GM18867 (cell line): ENCODE measurements around the gene CCDC180.
"Not testable (repeated sequence)": the region's sequence is repeated elsewhere in the genome, so short reads cannot be mapped to it uniquely, and the experiment has no call there.

Experiments used
- ATAC-seq: cut with Tn5 transposase; IDR thresholded peaks from one replicate; pipeline ENCODE4 v1.9.1; 2021; ENCODE audit warnings: mild to moderate bottlenecking, moderate library complexity; ENCODE audit not compliant: unreplicated experiment

CCDC180 gene

DNA sequence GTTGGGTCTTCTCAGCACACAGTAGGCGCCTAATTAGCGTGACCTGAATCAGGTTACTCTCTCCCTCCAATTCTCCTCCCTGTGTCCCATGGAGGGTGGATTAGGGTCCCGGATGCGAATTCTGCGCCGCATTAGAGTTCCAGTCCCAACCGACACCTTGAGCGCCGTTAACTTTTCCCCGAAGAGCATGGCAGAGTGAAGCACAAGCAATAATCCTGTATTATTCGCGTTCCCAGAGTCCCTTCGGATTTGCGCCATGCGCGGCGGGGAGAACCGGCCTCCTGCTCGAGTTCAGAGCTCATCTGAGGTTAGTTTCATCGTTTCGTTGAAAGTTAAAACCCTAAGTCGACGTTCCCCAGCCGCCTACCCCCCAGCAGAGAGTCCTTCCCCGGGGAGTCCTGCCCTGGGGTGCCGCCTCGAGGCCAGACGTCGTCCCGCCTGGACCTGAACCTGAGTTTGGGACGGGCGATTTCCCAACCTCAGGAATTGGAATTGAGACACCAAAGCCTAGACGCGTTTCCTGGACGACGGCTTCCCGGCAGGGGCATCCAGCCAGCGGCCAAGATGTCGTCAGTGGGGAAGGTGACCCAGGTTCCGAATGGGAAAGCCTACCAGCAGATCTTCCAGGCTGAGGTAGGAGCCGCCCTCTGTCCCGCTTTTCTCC lies at the start of gene CCDC180:
Gene CCDC180 (plus strand): TSS at position 160 of the 664 bp plus-strand sequence. CDS start 405 bp downstream, at position 565.
- no peak for ATAC-seq

DNA sequence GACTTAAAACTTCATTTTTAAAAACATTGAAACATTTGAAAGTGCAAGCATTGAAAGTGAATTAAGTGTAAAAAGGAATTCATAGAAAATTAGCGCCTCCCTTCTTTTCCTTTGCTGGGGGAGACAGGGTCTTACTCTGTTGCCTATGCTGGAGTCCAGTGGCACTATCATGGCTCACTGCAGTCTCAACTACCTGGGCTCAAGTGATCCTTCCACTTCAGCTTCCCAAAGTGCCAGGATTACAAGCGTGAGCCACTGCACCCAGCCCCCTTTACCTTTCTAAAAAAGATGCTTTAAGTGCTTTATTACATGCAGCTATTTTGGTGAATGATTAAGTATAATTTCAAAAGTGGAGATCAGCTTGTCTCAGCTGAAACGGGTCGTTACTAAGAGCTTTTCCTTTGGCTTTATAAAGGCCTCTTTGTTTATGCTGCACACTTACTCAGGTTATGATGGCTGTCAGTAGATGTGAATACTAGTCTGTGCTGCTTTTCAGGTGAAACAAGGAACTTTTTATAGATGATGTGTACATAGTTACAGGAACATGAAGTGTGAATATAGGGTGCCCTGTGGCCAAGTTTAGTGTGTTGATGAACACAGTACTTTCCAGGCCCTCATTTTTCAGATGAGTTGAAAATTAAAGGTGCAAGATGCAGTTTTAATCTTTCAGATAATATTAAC lies 47.5 kb upstream of the CCDC180 start:
- ATAC-seq = not testable (repeated sequence)

DNA sequence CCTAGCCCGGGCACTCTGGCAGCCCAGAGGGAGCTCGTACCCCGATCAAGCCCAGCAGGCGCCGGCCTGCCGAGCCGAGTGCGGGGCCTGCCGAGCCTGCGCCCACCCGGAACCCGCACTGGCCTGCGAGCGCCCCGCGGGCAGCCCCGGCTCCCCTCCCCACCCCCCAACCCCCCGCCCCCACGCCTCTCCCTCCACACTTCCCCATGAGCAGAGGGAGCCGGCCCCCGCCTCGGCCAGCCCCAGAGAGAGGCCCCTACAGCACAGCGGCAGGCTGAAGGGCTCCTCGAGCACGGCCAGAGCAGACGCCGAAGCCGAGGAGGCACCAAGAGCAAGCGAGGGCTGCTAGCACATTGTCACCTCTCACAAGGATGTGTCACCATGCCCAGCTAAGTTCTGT lies 36.2 kb upstream of the CCDC180 start:
- no peak for ATAC-seq

DNA sequence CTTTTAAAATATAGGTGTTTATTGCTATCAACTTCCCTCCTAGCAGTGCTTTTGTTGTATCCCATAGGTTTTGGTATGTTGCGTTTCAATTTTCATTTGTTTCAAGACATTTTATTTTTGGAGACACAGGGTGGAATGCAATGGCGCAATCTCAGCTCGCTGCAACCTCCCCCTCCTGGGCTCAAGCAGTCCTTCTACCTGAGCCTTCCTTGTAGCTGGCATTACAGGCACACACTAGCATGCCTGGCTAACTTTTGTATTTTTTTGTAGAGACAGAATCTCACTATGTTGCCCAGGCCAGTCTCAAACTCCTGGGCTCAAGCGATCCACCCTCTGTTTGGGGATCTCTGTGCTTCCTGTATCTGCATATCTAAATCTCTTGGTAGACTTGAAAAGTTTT lies 35.4 kb upstream of the CCDC180 start:
- no peak for ATAC-seq

DNA sequence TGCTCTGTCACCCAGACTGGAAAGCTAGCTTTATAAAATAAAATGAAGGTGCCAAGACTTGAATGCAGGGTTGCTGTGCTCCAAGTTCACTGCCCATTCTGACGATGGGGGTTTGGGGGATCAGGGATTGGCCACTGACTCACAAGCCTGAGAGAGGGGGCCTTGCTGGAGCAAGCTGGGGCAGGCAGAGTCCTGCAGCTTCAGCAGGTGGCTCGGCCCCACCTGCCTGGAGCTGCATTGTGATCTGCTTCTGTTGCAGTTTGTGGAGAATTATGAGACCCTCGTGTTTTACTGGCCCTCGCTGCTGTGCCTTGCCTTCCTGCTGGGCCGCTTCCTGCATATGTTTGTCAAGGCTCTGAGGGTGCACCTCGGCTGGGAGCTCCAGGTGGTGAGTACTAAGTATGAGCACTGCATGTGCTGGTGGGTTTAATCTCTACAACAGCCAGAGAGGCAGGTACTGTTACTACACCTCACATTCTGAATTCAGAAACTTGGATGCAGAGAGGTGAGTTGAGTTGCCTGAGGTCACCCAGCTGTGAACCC lies 31.1 kb upstream of the CCDC180 start:
- ATAC-seq = no peak

DNA sequence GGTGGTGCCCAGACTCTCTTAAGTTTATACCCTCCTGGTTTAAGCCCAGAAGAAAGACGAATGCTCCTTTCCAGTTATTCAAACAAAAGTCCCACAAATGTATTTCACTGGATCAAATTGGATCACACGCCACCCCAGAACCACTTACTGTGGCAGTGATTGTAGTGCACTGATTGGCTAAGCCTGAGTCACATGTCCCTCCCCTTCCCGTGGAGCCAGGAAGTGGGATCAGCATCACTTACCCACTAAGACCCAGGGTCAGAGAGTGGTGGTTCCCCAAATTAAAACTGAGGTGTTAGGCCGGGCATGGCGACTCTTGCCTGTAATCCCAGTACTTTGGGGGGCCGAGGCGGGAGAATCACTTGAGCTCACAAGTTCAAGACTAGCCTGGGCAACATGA lies 29.5 kb upstream of the CCDC180 start:
- ATAC-seq = no peak

DNA sequence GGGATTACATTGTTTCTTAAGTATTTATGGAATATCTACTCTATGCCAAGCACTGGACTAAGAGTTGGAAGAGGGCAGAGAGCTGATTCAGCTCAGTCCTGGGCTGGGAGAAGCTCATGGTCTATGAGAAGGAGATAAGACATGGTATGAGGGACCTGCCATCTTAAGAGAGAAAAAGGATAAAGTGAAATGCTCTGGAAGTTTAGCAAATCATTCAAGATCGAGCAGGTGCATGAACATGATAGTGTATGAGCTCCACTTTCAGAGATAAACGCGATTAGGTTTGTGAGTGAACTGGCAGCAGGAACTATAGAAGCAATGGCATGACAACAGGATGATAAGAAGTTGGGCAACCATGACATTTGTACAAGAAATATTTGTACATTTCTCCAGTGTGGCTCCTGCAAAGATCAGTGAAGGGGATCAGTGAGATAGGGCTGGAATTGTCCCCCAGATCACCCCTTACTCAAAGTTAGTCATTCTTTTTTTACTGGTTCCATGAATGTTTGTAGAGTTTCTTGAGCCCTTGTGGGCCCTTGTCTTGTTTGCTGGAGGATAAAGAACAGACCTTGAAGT lies 26.6 kb upstream of the CCDC180 start:
- ATAC-seq = no peak

DNA sequence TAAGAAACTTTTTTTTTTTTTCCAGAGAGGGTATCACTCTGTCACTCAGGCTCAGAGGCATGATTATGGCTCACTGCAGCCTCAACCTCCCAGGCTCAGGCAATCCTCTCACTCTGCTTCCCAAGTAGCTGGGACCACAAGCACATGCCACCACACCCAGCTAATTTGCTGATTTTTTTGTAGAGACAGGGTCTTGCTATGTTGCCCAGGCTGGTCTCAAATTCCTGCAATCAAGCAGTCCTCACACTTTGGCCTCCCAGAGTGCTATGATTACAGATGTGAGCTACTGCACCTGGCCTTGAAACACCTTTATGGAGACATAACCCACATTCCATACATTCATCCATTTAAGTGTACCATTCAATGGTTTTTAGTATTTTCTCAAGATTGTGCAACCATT lies 23.7 kb upstream of the CCDC180 start:
- ATAC-seq = no peak

DNA sequence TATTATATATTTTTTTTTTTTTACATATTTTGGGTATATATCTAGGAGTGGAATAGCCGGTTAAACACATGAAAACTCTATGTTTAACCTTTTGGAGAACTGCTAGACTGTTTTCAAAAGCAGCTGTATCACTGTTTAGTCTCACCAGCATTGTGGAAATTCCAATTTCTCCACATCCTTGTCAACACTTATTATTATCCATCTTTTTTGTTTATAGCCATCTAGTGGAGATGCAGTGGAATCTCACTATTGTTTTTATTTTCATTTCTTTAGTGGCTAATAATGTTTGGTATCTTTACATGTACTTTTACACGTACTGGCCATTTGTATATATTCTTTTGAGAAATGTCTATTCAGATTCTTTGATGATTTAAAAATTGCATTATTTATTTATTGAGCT lies 22.7 kb upstream of the CCDC180 start:
- ATAC-seq = no peak

DNA sequence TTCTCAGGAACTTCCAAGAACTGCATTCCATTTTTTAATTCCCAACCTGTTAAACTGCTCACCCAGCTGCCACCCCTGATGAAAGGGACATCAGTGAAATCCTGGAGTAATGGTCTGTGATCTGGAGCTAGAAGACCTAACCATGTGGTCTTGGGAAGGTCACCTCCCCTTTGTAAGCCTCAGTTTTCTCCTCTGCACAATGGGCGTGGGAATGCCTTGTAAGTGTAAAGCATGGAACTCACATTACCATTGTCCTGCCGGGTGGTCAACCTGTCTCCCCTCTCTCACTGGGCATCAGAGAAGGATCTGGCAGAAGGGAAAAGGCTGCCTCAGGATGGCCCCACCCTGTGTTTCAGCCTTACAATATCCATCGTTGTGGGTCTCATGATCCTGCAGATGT lies 15.3 kb upstream of the CCDC180 start:
- no peak for ATAC-seq

DNA sequence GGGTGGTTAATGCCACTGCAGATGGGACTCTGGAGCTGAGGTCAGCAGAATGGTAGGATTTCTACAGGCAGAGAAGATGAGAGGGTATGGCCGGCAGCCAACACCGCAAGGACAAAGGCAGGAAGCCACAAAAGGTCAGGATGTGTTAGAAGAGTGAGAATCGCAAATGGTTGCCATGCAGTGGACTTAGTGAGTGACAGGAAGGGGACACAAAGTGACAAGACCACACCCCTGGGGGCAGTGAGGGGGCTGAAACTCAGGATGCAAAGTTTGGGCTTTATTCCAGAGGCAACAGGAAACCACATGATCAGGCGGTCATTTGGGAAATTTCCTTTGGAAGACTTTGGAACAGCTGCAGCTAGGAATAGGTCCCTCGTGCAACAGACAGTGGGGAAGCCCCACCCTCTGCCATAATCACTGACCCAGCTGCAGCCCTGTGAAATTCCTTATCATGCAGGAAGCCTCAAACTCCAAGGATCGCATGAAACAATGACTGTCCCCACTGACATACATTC lies 14.2 kb upstream of the CCDC180 start:
- ATAC-seq = no peak

DNA sequence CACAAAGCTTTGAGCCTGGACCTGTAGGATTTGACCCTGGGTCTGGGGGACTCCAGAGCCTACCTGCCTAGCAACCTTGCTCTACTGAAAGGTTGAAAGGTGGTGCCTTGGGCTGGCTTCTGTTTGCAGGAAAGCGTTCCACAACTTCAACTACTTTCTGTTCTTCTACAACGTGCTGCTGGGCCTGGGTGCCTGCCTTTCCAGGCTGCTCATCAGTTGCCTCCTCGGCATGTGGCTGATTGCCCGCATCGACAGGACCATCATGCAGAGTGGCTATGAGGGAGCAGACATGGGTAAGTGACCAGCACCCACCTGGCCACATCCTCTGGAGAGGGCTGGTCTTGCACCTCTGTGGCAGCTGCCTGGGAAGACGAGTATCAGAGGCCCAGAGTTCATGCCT lies 13.6 kb upstream of the CCDC180 start:
- no peak for ATAC-seq

DNA sequence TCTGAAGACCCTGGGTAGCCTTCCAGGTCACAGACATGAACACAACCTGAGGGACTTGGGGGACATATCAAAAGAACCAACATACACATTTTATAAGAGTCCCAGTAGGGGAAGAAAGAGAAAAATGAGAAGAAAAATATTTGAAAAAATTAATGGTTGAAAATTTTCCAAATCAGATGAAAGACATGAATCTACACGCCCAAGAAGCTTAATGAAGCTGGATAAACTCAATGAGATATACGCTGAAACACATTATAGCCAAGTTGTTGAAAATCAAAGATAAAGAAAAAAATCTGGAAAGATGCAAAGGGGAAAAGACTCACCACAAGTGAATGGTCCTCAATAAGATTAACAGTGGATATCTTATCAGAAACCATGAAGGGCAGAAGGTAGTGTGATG lies 9.6 kb upstream of the CCDC180 start:
- ATAC-seq = no peak

DNA sequence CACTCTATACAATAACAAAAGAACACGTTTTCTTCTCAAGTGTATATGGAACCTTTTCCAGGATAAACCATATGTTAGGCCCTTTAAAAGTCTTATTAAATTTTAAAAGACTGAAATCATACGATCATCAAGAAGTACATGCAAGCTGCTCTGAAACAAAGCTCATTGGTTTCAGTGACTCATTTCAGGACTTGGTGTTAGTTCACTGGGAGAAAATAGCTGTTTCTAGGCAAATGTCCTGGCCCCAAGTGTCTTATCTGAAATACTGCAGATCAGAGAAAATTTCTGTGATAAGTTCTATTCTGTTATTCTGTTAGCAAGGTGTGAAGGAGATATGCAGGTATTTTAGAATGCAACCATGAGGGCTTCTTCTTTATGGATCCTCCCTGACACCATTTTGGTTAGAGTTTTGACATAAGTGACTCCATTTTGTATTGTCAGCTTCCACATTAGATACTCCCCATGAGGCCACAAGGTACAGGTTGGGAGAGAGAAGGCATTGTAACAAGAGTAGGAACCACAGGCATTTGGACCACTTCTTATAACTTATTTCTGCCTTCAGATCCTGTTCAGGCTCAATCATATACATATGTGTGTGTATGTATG lies 7.5 kb upstream of the CCDC180 start:
- peak; percentile 88 for ATAC-seq

DNA sequence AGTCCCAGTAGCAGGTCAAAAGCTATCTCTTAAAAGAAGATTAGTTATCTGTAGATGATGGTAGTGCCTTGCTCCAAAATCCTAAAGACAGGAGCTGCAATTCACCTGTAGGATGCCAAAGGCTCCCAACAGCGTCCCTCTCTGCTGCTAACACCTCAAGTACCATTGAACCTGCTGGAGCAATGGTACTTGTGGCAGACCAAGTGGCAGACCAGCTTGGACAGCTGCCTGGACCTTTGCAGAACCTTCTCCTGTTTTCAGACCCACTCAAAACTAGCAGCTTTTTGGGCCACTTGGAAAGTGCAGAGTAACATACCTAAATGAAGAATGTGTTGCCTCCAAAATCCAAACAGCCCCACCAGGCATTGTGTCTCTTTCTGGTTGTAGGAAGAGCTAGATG lies 6.9 kb upstream of the CCDC180 start:
- ATAC-seq = no peak

DNA sequence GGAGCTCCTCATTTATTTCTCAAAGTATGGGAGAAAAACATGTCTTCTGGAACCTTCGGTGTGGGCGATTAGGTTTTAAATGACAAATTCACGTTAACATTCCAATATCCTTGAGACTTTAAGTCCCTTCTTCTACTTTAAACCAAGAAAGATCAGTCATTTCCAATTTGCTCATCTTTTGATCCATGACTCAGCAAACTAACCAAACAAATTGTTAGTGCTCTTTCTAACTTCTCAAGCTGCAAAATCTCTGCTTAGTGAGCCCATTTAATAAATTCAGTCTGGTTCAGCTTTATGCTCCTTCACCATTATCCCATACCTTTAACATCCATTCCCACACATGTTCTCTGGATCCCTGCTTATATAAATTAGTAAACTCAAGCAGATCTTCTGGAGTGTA lies 5.5 kb upstream of the CCDC180 start:
- ATAC-seq = no peak

DNA sequence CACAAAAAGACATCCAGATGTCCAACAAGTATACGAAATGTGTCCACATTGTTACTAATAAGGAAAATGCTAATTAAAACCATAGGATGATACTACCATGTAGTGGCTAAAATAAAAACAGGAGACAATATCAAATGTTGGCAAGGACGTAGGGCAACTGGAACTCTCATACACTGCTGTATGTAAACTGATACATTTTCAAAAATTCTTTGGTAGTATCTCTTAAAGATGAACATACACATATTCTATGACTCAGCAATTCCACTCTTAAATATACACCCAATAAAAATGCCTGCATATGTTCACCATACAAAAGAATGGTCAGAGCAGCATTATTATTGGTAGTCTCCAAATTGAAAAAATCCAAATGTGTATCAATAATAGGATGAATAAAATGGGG lies 2.9 kb upstream of the CCDC180 start:
- ATAC-seq = no peak

DNA sequence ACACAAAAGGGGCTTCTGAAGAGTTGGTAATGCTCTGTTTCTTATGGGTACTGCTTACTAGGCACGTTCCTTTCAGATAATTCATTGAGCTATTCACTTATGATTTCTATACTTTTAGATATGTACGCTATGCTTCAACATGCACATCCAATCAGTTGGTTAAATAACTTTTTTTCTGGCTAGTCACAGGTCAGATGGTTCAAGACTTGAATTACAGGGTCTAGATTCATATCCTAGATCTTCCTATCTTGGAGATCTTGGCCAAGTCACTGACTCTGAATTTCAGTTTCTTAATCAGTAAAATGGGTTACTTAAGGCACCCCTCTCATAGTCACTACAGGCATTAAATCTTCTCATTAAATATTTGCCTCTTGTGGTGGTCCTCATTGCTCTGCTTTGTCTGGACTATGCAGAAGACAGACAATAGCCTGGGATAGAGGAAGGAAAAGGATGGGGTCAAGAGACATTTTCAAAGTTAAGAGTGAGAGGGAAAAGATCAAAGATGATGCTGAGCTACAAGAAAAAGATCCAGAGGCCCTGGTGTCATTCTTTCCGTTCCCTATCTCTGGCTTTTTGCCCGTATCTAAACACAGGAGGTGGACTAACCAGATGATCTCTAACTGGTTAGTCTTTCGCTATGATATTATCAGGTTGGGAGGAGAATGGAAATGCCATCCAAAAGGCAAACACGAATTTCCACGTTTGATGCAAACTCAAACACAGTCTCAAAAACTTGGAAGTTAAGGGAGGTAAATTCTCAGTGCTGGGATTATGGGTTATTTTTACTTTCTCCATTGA lies 1.8 kb upstream of the CCDC180 start:
- no peak for ATAC-seq

DNA sequence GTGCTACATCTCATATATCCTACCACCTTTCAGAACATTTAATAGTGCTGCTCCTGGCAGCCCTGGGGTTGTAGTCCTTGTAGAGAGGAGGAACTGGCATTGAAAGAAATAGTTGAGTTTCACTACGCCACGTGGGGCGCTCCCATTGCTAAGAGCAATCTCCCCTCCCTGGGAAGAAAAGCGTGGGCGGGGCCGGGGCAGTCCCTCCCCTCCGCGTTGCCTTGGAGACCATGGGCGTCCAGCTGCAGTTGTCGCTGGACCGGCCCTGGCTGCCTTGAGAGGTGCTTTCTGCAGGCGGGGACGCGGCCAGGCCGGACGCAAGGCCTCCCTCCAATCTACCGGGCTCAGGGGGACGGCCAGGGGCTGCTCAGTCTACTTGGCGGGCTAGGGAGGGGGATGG lies 368 bp upstream of the CCDC180 start:
- ATAC-seq = no peak

DNA sequence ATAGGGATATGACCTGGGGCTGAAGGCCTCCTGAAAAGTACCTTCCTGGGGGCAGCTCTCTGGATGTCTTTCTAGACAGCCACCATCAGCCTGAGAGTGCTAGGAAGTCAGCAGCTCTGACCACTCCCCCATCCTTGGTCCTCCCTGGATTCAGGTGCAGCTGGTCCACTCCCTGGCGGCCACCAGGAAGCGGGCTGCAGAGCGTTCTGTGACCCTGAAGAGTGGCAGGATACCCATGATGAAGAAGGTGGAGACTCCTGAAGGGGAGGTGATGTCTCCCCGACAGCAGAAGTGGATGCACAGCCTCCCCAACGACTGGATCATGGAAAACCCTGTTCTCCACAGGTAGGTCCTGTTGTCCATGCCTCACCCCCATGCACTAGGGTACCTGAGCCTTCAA lies 1.8 kb downstream of the CCDC180 start:
- no peak for ATAC-seq

DNA sequence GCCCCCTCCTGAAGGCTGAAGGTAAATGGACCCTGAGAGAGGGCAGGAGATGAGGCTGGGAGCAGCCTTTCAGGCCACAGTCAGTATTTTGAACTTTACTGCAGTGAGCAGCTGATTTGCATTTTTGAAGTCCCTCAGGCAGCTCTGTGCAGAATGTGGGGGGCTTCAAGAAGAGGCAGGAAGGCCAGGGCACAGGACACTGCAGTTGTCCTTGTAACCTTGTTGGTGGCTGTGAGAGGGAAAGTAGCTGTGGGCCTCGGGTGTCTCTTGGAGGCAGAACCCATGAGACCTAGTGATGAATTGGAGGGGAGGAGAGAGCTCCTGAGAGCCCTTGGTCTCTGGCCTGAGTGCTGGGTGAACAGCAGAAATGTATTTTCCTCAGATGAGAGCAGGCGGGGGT lies 2.6 kb downstream of the CCDC180 start:
- ATAC-seq = no peak
